GM12891 (cell line): Measurements from ENCODE around the gene EAF2.

Source experiments
- POLR2AphosphoS5 ChIP-seq: IDR thresholded peaks from 2 replicates; pipeline ENCODE4 v1.6.1; 2011; ENCODE audit warnings: low read depth, low read length, control low read depth
- TAF1 ChIP-seq: IDR thresholded peaks from 2 replicates; pipeline ENCODE4 v1.6.1; 2011; ENCODE audit warnings: low read depth, low read length, control low read depth

DNA sequence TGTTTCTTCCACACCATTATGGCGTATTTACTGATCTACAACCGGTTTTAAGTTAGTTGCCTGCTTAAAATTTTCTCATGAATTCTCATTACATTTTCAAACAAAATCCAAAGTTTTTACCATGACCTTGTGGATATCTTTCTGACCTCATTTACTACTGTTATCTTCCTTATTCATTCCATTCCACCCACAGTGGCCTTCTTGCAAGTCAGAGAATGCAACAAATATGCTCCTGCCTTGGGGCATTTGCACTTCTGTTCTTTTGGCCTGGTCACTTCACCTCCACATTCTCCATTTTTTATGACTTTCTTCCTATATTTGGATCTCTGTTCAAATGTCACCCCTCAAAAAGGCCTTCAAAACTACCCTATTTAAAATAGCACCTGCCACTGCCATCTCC lies 50.4 kb downstream of the EAF2 start:
- TF ChIP-seq TAF1 (no peak), POLR2AphosphoS5 (no peak)
